AG10803 (cell line): ENCODE data around the gene ZNF792.
A peak's percentile ranks its signal among the peaks of the same experiment; 100 is the strongest.
"Not testable (repeated sequence)": the region's sequence is repeated elsewhere in the genome, so short reads cannot be mapped to it uniquely, and the experiment has no call there.

ENCODE experiments used
- DNase-seq: peaks from one replicate; pipeline ENCODE4 v3.0.0; 2010; ENCODE audit warnings: low read depth
- H3K4me3 ChIP-seq: 2 replicates; pipeline ENCODE4 v1.5.1; 2011; ENCODE audit warnings: mild to moderate bottlenecking, low read length, control low read depth
- CTCF ChIP-seq: conservative IDR thresholded peaks from 2 replicates; pipeline ENCODE4 v1.5.1; 2011; ENCODE audit warnings: mild to moderate bottlenecking, low read length, control low read depth, inconsistent platforms

Gene ZNF792

GRCh38 chr19:35000647-35001501, 36.8 kb upstream of the ZNF792 start:
- peak overlapping the region; percentile 74 for H3K4me3 ChIP-seq
- no peak for TF ChIP-seq CTCF
- peak; percentile 34 for DNase-seq

GRCh38 chr19:35000338-35000646, 36.3 kb upstream of the ZNF792 start:
- no peak for TF ChIP-seq CTCF
- DNase-seq = no peak
- peak overlapping the region; percentile 74 for H3K4me3 ChIP-seq

- peak; percentile 82 for DNase-seq
- H3K4me3 ChIP-seq = peak within 1 kb of the TSS; percentile 74
- no peak for TF ChIP-seq CTCF
Observed at GRCh38 chr19:34999498-35000337, 35.7 kb upstream of the ZNF792 start, which contains the start of gene GRAMD1A. Gene GRAMD1A, plus strand, starts transcription at chr19:35000323. Its CDS starts 156 bp downstream, at chr19:35000479.

GRCh38 chr19:34998777-34999497, 34.9 kb upstream of the ZNF792 start:
- no peak for DNase-seq
- TF ChIP-seq CTCF = no peak
- H3K4me3 ChIP-seq = peak overlapping the region; percentile 74

- not testable (repeated sequence) for H3K4me3 ChIP-seq, DNase-seq
Observed at GRCh38 chr19:34998224-34998623, 34.2 kb upstream of the ZNF792 start.

- TF ChIP-seq CTCF = no peak
- no peak overlapping the region for H3K4me3 ChIP-seq
- no peak for DNase-seq
Observed at GRCh38 chr19:34997071-34997617, 33.1 kb upstream of the ZNF792 start.

GRCh38 chr19:34995551-34995950, 31.5 kb upstream of the ZNF792 start:
- DNase-seq = no peak
- no peak overlapping the region for H3K4me3 ChIP-seq
- TF ChIP-seq CTCF = no peak
